Epithelial cell of umbilical artery (primary cell): ENCODE results near the gene HGFAC. TPM values are rescaled to one million over a fixed set of nuclear protein-coding genes. Genes with fewer than 3 reads are reported as not detected.

Source experiments
- total RNA-seq: library from RNA; depleted of rRNA; stranded (reverse); fragments of >200 nt; gene quantifications from 2 replicates; pipeline ENCODE4 v1.2.3, GENCODE V29; 2014

HGFAC gene
- total RNA-seq = under 0.01 and 0.91 TPM in 2 replicates

DNA sequence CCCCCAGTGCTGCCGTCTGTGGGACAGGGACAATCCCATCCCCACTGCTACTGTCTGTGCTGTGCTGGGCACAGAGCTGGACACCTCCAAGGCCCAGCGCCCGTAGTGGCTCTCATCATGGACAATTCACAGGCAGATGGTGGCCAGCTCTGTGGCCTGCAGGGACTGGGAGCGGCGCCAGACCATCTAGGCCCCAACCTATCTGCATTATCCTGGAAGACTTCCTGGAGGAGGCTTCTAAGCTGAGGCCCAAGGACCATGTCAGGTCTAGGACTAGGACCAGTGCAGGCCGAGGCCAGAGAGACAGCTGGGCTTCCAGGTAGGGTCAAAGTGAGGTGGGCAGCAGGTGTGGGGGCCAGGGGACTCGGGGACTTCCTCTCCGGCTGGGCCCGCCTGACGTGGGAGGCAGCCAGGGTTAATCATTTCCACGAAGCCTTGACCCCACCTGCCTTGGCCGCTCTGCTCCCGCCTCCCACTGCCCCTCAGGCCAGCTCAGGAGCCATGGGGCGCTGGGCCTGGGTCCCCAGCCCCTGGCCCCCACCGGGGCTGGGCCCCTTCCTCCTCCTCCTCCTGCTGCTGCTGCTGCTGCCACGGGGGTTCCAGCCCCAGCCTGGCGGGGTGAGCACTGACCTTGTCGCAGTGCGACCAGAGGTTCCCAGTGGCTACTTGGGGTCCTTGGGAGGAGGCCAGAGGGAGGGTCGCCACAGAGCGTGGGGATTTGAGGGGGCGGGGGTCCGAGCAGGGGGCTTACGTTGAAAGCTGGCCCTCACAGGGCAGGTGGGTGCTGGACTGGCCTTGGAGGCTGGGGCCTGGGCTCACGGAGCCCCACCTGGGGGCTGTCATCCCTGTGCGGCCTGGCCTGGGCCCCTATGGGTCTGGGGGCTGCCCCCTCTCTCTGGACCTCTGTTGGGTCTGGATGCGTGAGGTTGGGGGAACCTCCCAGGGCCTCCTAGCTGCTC lies at the start of gene HGFAC:
Gene HGFAC, plus strand, starts transcription at position 468 of the 959 bp plus-strand sequence. Its CDS starts 34 bp downstream, at position 502.

DNA sequence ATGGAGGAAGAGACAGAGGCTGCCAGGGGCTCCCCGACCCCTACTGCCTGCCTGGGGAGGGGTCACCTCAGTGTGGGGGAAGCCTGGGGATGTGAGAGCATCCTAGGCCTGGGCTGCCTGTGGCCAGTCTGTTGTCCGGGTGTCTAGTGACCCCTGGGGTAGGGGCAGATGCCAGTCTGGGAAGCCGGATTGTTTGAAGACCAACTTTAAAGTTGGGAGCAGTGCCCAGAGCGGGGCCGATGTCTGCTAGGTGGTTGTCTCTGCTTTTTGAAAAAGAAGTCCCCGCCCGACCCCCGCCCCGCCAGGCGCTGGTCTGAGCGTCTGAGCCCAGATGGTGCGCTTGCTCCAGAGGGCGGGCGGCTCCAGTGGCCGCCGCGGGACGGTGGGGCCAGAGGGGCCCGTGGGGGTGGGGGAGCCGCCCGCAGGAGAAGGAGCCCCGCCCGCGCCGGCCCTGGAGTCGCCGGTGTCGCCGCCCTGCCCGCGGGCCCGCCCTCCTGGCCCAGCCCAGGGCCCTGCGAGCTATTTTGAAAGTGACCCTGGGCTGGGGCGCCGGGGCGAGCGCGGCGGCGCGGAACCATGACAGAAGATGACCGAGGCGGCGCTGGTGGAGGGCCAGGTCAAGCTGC lies 21.1 kb downstream of the HGFAC start, which contains the start of gene DOK7:
Gene DOK7, plus strand, starts transcription at position 517 of the 626 bp plus-strand sequence. Its CDS starts 70 bp downstream, at position 587.

Other genes starting within 250 kb of the HGFAC start
- gene MSANTD1, start 192.8 kb upstream of the HGFAC start, total RNA-seq = under 0.01 and 0.46 TPM in 2 replicates
- gene RGS12, start 148.9 kb upstream of the HGFAC start, total RNA-seq = 39.0 and 42.9 TPM in 2 replicates
- 0.15 TPM in 1 of 2 replicates, not detected in the other for gene DOK7, start 21.3 kb downstream of the HGFAC start, total RNA-seq
- gene LRPAP1, start 90.5 kb downstream of the HGFAC start, total RNA-seq = 70.8 and 117 TPM in 2 replicates